NCI-H2196 treated with DMSO at 0.1 percent for 48 hours (cell line): ENCODE results near the gene PROX2.

ENCODE experiments used
- DNase-seq: peaks from one replicate; lab custom pipeline; 2025; ENCODE audit not compliant: unreplicated experiment; lab: John Stamatoyannopoulos, UW

The PROX2 gene

GRCh38 chr14:74909501-74909900 lies 33.6 kb upstream of the PROX2 start:
- DNase-seq: no peak

GRCh38 chr14:74908861-74909341 lies 33.0 kb upstream of the PROX2 start:
- no peak for DNase-seq

GRCh38 chr14:74907744-74908143 lies 31.8 kb upstream of the PROX2 start:
- no peak for DNase-seq

GRCh38 chr14:74906925-74907521 lies 31.1 kb upstream of the PROX2 start:
- DNase-seq: no peak

GRCh38 chr14:74905595-74906142 lies 29.7 kb upstream of the PROX2 start:
- no peak for DNase-seq

GRCh38 chr14:74904635-74905503 lies 28.9 kb upstream of the PROX2 start:
- no peak for DNase-seq

- no peak for DNase-seq
Observed at GRCh38 chr14:74902941-74903705, 27.2 kb upstream of the PROX2 start.

GRCh38 chr14:74898694-74899093 lies 22.7 kb upstream of the PROX2 start:
- no peak for DNase-seq

GRCh38 chr14:74898083-74898482 lies 22.1 kb upstream of the PROX2 start:
- DNase-seq: no peak

GRCh38 chr14:74897642-74898041 lies 21.7 kb upstream of the PROX2 start:
- no peak for DNase-seq

- DNase-seq: no peak
Observed at GRCh38 chr14:74896400-74896799, 20.5 kb upstream of the PROX2 start.

GRCh38 chr14:74893614-74894091 lies 17.7 kb upstream of the PROX2 start:
- DNase-seq: no peak

GRCh38 chr14:74892745-74893144 lies 16.8 kb upstream of the PROX2 start:
- no peak for DNase-seq

- no peak for DNase-seq
Observed at GRCh38 chr14:74891870-74892269, 15.9 kb upstream of the PROX2 start.

- no peak for DNase-seq
Observed at GRCh38 chr14:74890262-74890661, 14.3 kb upstream of the PROX2 start.

- DNase-seq: no peak
Observed at GRCh38 chr14:74888164-74889158, 12.5 kb upstream of the PROX2 start.

- DNase-seq: no peak
Observed at GRCh38 chr14:74886001-74886400, 10.1 kb upstream of the PROX2 start.

- no peak for DNase-seq
Observed at GRCh38 chr14:74882103-74882920, 6.4 kb upstream of the PROX2 start.

- DNase-seq: peak; percentile 70
Observed at GRCh38 chr14:74881431-74882102, 5.6 kb upstream of the PROX2 start, which contains the start of gene DLST. DLST (plus strand) TSS chr14:74881916; CDS start chr14:74881954, 38 bp downstream.
